Astrocyte (in vitro differentiated cells and primary cell): Measurements from ENCODE around the gene CASP10. TPM values are rescaled to one million over a fixed set of nuclear protein-coding genes. Genes with fewer than 3 reads are reported as not detected.
A peak's percentile ranks its signal among the peaks of the same experiment; 100 is the strongest.

Experiments
- DNase-seq: peaks from one replicate; pipeline ENCODE4 v3.0.0-alpha.2; 2010; ENCODE audit warnings: low read depth
- FAIRE-seq: peaks from 2 replicates; lab custom pipeline; 2011; peaks lifted over from hg19 to GRCh38; lab: Jason Lieb, UNC
- H2AFZ ChIP-seq: 2 replicates; pipeline ENCODE4 v1.6.0; 2012; ENCODE audit warnings: low read depth, low read length, inconsistent platforms
- H3K27ac ChIP-seq: 2 replicates; pipeline ENCODE4 v1.5.1; 2011; ENCODE audit warnings: low read depth, low read length, inconsistent platforms
- H3K27me3 ChIP-seq: 2 replicates; pipeline ENCODE4 v1.6.0; 2011; ENCODE audit warnings: low read length, inconsistent platforms; ENCODE audit not compliant: insufficient read depth
- H3K36me3 ChIP-seq: 2 replicates; pipeline ENCODE4 v1.5.1; 2011; ENCODE audit warnings: low read length, inconsistent platforms; ENCODE audit not compliant: insufficient read depth
- H3K4me1 ChIP-seq: 2 replicates; pipeline ENCODE4 v1.5.1; 2011; ENCODE audit warnings: low read length, inconsistent platforms; ENCODE audit not compliant: insufficient read depth
- H3K4me2 ChIP-seq: 2 replicates; pipeline ENCODE4 v1.6.0; 2012; ENCODE audit warnings: low read length, inconsistent platforms
- H3K4me3 ChIP-seq: 2 replicates; pipeline ENCODE4 v1.5.1; 2011; ENCODE audit warnings: low read depth, mild to moderate bottlenecking, low read length, inconsistent platforms; ENCODE audit not compliant: insufficient read depth
- H3K79me2 ChIP-seq: 2 replicates; pipeline ENCODE4 v1.6.0; 2012; ENCODE audit warnings: mild to moderate bottlenecking, low read length, inconsistent platforms; ENCODE audit not compliant: insufficient read depth
- H3K9ac ChIP-seq: 2 replicates; pipeline ENCODE4 v1.6.0; 2012; ENCODE audit warnings: mild to moderate bottlenecking, low read length, inconsistent platforms
- H3K9me3 ChIP-seq: 2 replicates; pipeline ENCODE4 v1.5.1; 2012; ENCODE audit warnings: low read depth, mild to moderate bottlenecking, low read length, inconsistent platforms; ENCODE audit not compliant: insufficient read depth
- H4K20me1 ChIP-seq: 2 replicates; pipeline ENCODE4 v1.6.0; 2012; ENCODE audit warnings: low read length, inconsistent platforms; ENCODE audit not compliant: insufficient read depth
- H3K27ac Mint-ChIP-seq: one replicate; pipeline ENCODE4 v1.8.0; 2021; ENCODE audit warnings: mild to moderate bottlenecking, mixed read lengths; ENCODE audit not compliant: unreplicated experiment
- H3K27me3 Mint-ChIP-seq: one replicate; pipeline ENCODE4 v1.8.0; 2021; ENCODE audit warnings: low read depth, mixed read lengths; ENCODE audit not compliant: unreplicated experiment
- H3K36me3 Mint-ChIP-seq: one replicate; pipeline ENCODE4 v1.8.0; 2021; ENCODE audit warnings: low read depth, mixed read lengths; ENCODE audit not compliant: unreplicated experiment
- H3K4me1 Mint-ChIP-seq: one replicate; pipeline ENCODE4 v1.8.0; 2021; ENCODE audit warnings: low read depth, mixed read lengths; ENCODE audit not compliant: unreplicated experiment
- H3K4me3 Mint-ChIP-seq: one replicate; pipeline ENCODE4 v1.8.0; 2021; ENCODE audit warnings: mild to moderate bottlenecking, moderate library complexity, mixed read lengths; ENCODE audit not compliant: unreplicated experiment
- H3K9me3 Mint-ChIP-seq: one replicate; pipeline ENCODE4 v1.8.0; 2021; ENCODE audit warnings: mild to moderate bottlenecking, mixed read lengths; ENCODE audit not compliant: unreplicated experiment
- EZH2 ChIP-seq: IDR thresholded peaks from 2 replicates; pipeline ENCODE4 v1.6.1; 2012; ENCODE audit warnings: mild to moderate bottlenecking, low read length, inconsistent platforms; ENCODE audit not compliant: insufficient read depth
- total RNA-seq: library from RNA; stranded (reverse); gene quantifications from 2 replicates; pipeline ENCODE4 v1.2.1, GENCODE V29; 2021
- TF ChIP-seq, protein P1 (sequence below): IDR thresholded peaks from 2 replicates; pipeline ENCODE4 v1.5.1; 2011; ENCODE audit warnings: low read depth, mild to moderate bottlenecking, inconsistent platforms, low read length, moderate library complexity; ENCODE audit not compliant: insufficient read depth

CASP10 gene
- total RNA-seq, 1 donor from 2014 or later, result 0.43 TPM

DNA sequence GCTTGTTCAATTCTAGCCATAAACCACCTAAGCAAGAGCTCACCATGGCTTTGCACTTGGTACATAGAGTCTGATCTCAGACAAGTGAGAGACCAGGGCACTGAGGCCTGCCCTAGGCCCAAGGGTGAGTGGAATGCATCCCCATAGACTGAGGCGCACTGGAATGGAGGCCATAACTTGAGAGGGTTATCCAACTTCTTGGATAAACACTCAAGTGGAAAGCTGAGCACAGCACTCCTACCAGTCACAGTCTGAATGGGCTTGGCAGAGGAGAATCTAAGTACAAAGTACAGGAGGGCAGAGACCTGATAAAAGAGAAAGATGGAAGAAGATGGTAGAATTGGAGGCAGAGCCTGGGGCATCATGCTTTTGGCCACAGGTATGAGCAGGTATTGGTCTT lies 30.4 kb upstream of the CASP10 start:
- FAIRE-seq, result no peak
- Histone ChIP-seq H3K9me3 (no peaks in the 10 kb centered on the region), H3K27ac (peak overlapping the region; percentile 98), H3K27me3 (no peaks in the 10 kb centered on the region), H2AFZ (no peak overlapping the region), H3K79me2 (peaks cover 14% of the 10 kb centered on the region), H4K20me1 (no peaks in the 10 kb centered on the region), H3K4me1 (peaks cover 45% of the 10 kb centered on the region), H3K4me2 (no peak overlapping the region), H3K9ac (peak overlapping the region; percentile 79), H3K36me3 (peaks cover 24% of the 10 kb centered on the region), H3K4me3 (no peak overlapping the region)
- no peak for DNase-seq
- Mint-ChIP-seq H3K36me3 (peaks cover 13% of the 10 kb centered on the region), H3K4me3 (no peak overlapping the region), H3K27ac (peak overlapping the region; percentile 53), H3K4me1 (peaks cover 35% of the 10 kb centered on the region), H3K9me3 (no peaks in the 10 kb centered on the region), H3K27me3 (no peaks in the 10 kb centered on the region)
- TF ChIP-seq, protein P1, sequence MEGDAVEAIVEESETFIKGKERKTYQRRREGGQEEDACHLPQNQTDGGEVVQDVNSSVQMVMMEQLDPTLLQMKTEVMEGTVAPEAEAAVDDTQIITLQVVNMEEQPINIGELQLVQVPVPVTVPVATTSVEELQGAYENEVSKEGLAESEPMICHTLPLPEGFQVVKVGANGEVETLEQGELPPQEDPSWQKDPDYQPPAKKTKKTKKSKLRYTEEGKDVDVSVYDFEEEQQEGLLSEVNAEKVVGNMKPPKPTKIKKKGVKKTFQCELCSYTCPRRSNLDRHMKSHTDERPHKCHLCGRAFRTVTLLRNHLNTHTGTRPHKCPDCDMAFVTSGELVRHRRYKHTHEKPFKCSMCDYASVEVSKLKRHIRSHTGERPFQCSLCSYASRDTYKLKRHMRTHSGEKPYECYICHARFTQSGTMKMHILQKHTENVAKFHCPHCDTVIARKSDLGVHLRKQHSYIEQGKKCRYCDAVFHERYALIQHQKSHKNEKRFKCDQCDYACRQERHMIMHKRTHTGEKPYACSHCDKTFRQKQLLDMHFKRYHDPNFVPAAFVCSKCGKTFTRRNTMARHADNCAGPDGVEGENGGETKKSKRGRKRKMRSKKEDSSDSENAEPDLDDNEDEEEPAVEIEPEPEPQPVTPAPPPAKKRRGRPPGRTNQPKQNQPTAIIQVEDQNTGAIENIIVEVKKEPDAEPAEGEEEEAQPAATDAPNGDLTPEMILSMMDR, result no peak
- no peak for TF ChIP-seq EZH2

DNA sequence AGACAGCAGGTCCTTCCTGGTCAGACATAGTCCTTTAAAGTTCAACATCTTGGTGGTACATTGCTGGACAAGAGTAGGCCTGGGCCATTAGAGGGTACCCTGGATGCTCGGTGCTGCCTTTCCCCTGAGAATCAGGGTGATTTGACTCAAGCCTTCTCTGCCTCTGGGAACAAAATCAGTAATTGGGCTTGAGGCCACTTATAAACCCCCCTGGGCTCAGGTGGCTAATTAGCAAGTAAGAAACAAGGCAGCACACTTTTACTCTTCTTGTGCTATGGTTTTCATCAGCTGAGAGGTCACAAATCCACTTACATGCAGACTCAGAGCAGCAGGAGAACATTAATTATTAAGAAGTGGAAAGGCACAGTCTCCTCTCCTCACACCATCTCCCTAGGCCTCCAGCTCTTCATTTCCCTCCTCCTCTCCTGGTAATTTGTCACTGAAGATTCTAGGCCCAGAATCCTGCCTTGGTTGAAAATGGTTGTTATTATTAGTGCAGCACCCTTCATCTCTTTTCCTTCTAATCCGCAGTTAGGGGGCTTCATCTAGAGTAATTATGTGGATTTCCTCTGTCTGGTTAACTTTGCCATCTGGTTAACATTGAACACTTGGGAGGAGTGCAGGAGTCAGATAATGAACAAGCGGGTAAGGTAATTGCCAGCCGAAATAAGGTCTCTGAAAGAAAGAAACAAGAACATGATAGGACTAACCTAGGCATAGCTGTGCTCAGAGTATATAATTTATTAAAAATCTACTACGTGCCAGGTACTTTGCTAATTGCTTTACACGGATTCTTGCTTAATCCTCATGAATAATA lies 29.7 kb upstream of the CASP10 start:
- H3K4me2 ChIP-seq, result no peak overlapping the region
- H3K4me1 Mint-ChIP-seq, result peaks cover 41% of the 10 kb centered on the region

More for the DNA sequence above, 29.7 kb upstream of the CASP10 start:
- Histone ChIP-seq H3K27ac (no peak overlapping the region), H4K20me1 (no peaks in the 10 kb centered on the region), H3K9ac (no peak overlapping the region), H3K27me3 (no peaks in the 10 kb centered on the region), H3K79me2 (peaks cover 14% of the 10 kb centered on the region), H3K36me3 (peaks cover 24% of the 10 kb centered on the region), H2AFZ (no peak overlapping the region), H3K4me3 (no peak overlapping the region), H3K4me1 (peaks cover 50% of the 10 kb centered on the region), H3K9me3 (no peaks in the 10 kb centered on the region)
- Mint-ChIP-seq H3K27ac (no peak overlapping the region), H3K27me3 (no peaks in the 10 kb centered on the region), H3K9me3 (no peaks in the 10 kb centered on the region), H3K4me3 (no peak overlapping the region), H3K36me3 (peaks cover 13% of the 10 kb centered on the region)
- TF ChIP-seq EZH2, result no peak
- TF ChIP-seq, protein P1, result no peak
- FAIRE-seq (no peak), DNase-seq (no peak)
